ENCODE data around the gene CLEC18A.
"Not testable (repeated sequence)": the region's sequence is repeated elsewhere in the genome, so short reads cannot be mapped to it uniquely, and the experiment has no call there.

DNA sequence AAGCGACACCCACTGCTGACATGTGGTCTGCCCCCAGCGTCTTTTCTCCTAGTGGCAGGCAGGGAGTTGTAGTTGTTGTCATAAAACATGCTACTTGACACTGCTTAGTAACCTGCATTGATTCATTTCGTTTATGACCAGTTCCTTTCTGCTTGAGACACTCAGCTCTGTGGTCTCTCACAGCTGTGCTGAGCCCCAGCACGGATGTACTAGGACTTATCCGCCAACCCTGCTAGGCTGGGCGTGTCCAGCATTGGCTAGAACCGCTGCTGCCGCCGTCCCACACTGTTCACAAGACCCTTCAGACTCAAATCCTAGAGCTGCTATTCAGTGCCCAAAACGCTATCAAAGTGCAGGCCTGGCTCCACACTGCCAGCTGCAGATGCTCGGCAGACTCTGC is 60.0 kb downstream of the CLEC18A start:
- not testable (repeated sequence) for TF ChIP-seq POLR2AphosphoS5, HDAC6 (IDR thresholded peaks at IDR 0.05; ENCODE audit: low read depth, low read length)
- TF ChIP-seq, protein P1, sequence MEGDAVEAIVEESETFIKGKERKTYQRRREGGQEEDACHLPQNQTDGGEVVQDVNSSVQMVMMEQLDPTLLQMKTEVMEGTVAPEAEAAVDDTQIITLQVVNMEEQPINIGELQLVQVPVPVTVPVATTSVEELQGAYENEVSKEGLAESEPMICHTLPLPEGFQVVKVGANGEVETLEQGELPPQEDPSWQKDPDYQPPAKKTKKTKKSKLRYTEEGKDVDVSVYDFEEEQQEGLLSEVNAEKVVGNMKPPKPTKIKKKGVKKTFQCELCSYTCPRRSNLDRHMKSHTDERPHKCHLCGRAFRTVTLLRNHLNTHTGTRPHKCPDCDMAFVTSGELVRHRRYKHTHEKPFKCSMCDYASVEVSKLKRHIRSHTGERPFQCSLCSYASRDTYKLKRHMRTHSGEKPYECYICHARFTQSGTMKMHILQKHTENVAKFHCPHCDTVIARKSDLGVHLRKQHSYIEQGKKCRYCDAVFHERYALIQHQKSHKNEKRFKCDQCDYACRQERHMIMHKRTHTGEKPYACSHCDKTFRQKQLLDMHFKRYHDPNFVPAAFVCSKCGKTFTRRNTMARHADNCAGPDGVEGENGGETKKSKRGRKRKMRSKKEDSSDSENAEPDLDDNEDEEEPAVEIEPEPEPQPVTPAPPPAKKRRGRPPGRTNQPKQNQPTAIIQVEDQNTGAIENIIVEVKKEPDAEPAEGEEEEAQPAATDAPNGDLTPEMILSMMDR (IDR thresholded peaks at IDR 0.05; ENCODE audit: control extremely low read depth in 1 of 3, insufficient read depth in 1 of 3, low read depth in 1 of 3, low read length in 3 of 3) = not testable (repeated sequence)

Measured in H1 (cell line).